Measurements from ENCODE around the gene STRA6.

The STRA6 gene

DNA sequence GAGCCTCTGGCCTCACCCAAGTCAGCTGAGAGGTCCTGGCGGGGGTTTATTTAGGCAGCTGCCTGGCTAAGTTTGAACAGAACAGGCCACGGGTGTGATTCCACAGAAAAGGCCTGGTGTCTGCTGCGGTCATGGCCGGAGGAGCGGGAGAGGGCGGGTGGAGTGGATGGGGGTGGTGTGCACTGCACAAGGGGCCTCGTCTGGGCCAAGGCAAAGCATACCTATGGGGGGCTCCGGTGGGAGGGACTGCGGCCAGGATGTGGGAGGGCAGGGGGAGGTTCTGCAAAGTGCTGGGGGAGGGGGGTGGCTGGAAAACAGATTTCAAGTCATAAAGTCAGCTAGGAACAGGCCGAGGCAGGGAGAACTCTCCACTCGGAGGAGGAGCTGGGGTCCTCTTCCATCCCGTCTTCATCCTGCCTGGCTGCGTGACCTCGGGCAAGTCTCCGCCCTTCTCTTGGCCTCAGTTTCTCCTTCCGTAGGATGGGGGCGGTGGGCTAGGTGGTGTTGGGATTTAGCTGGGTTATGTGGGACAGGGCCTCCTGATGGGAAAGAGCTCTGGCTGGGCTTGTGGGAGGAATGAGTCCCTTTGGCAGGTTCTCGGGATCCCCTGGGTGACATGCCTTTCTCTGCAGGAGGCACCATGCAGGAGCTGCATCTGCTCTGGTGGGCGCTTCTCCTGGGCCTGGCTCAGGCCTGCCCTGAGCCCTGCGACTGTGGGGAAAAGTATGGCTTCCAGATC is 28.2 kb downstream of the STRA6 start:
- H3K9me3 ChIP-seq (ENCODE audit: control extremely low read depth in 1 of 5, control insufficient read depth in 4 of 5, insufficient read depth in 2 of 5, low read depth in 1 of 5, low read length in 4 of 5): no peaks in the 10 kb centered on the region
- peaks cover 0 to 6% (median 2%) of the 10 kb centered on the region in 4 experiments for H3K4me1 ChIP-seq (ENCODE audit: control extremely low read depth in 1 of 4, control insufficient read depth in 4 of 4, insufficient read depth in 4 of 4, low read length in 3 of 4)
- H3K36me3 ChIP-seq (ENCODE audit: control insufficient read depth in 4 of 4, insufficient read depth in 4 of 4, low read length in 3 of 4): no peaks in the 10 kb centered on the region
- H3K4me3 ChIP-seq (ENCODE audit: control insufficient read depth in 1 of 7, extremely low read depth in 1 of 7, insufficient read depth in 4 of 7, low read depth in 2 of 7, low read length in 6 of 7): no peak overlapping the region
- no peak overlapping the region for H3K27ac ChIP-seq (ENCODE audit: insufficient read depth in 1 of 2, low read depth in 1 of 2, low read length in 2 of 2, poor library complexity in 1 of 2, severe bottlenecking in 2 of 2)
- ChIA-PET CTCF (no interaction called here), POLR2A (no interaction called here)
- no peak for DNase-seq
- 94% methylated on average over 17 of the region's 20 CpGs for WGBS (ENCODE audit: insufficient coverage)
- H3K27me3 ChIP-seq (replicated peaks in 2 of 5; ENCODE audit: control insufficient read depth in 4 of 5, insufficient read depth in 5 of 5, low read length in 4 of 5): peaks cover 0 to 2% (median 0%) of the 10 kb centered on the region in 5 experiments

DNA sequence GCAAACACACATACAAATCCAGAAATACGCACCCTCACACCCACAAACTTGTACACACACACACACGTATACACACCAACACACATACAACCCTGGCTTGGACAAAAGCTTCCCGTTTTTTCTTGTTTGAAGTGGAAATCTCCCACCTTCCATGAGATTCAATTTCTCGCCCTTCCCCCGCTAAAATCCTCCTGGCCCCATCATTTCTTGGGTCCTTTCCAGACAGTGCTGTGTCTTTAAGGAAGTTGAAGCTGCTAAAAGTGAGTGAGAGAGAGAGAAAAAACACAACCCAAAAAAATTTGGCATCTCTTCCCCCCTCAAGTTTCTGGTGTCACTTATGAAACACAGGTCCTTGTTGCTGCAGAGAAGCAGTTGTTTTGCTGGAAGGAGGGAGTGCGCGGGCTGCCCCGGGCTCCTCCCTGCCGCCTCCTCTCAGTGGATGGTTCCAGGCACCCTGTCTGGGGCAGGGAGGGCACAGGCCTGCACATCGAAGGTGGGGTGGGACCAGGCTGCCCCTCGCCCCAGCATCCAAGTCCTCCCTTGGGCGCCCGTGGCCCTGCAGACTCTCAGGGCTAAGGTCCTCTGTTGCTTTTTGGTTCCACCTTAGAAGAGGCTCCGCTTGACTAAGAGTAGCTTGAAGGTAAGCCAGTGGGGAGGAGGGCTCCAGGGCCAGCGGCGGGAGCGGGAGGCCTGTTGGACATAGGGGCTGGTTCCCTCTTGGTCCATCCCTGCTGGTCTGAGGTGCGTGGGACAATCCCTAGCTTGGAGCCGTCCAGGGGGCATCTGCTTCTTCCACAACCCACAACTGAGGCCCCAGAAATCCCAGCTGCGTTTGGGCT is 29.0 kb downstream of the STRA6 start, which contains the start of gene ISLR:
ISLR (plus strand) TSS at position 331 of the 839 bp plus-strand sequence. CDS start 1,149 bp downstream, outside the sequence.
- 87% methylated on average over 10 of the region's 20 CpGs for WGBS (ENCODE audit: insufficient coverage)
- peaks cover 0 to 5% (median 0%) of the 10 kb centered on the region in 5 experiments for H3K27me3 ChIP-seq (replicated peaks in 2 of 5; ENCODE audit: control insufficient read depth in 4 of 5, insufficient read depth in 5 of 5, low read length in 4 of 5)
- no peaks in the 10 kb centered on the region for H3K36me3 ChIP-seq (ENCODE audit: control insufficient read depth in 4 of 4, insufficient read depth in 4 of 4, low read length in 3 of 4)
- no peaks in the 10 kb centered on the region for H3K9me3 ChIP-seq (ENCODE audit: control extremely low read depth in 1 of 5, control insufficient read depth in 4 of 5, insufficient read depth in 2 of 5, low read depth in 1 of 5, low read length in 4 of 5)
- ChIA-PET CTCF (no interaction called here), POLR2A (no interaction called here)
- no peak within 1 kb of the TSS for H3K27ac ChIP-seq (ENCODE audit: insufficient read depth in 1 of 2, low read depth in 1 of 2, low read length in 2 of 2, poor library complexity in 1 of 2, severe bottlenecking in 2 of 2)
- H3K4me1 ChIP-seq (ENCODE audit: control extremely low read depth in 1 of 4, control insufficient read depth in 4 of 4, insufficient read depth in 4 of 4, low read length in 3 of 4): peaks cover 0 to 6% (median 2%) of the 10 kb centered on the region in 4 experiments
- H3K4me3 ChIP-seq (ENCODE audit: control insufficient read depth in 1 of 7, extremely low read depth in 1 of 7, insufficient read depth in 4 of 7, low read depth in 2 of 7, low read length in 6 of 7): no peak within 1 kb of the TSS
- peak; percentile 6 to 15 (median 13) for DNase-seq

DNA sequence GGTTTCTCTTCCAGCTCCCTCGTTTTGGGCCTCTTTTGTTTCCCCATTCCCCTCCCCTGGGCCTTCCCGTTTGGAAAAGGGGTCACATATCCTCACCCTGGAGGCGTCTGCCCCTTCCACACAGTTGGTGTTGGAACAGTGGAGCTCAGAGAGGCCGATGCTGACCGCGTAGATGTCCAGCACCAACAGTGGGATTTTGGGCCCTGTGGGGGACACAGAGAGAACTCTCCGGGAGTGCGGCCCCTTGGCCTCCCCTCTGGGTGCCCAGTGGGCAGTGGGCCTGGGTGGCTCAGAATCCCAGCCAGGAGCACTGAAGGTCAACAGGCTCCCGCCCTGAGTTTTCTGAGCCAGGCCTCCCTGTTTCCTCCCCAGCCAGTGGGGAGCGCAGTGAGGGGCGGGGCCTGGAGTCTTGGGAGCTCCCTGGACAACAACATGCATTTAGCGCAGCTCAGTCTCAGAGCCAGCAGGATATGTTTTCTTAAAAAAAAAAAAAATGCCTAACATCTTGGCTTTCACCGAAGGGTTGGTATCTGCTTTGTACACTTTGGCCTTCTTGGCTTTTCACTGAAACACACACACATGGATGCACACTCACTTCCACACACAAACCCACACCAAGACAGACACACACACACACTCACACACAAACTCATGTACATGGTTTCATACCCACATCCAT is 29.7 kb downstream of the STRA6 start:
- H3K9me3 ChIP-seq (ENCODE audit: control extremely low read depth in 1 of 5, control insufficient read depth in 4 of 5, insufficient read depth in 2 of 5, low read depth in 1 of 5, low read length in 4 of 5): no peaks in the 10 kb centered on the region
- no peak overlapping the region for H3K4me3 ChIP-seq (ENCODE audit: control insufficient read depth in 1 of 7, extremely low read depth in 1 of 7, insufficient read depth in 4 of 7, low read depth in 2 of 7, low read length in 6 of 7)
- POLR2A ChIA-PET: no interaction called here
- CTCF ChIA-PET: interaction anchor here (0.6 kb wide), 1 partner anchor 146 kb away, joined by 3 read pairs; no protein-coding TSS in a partner anchor
- 95% methylated on average over 12 of the region's 13 CpGs for WGBS (ENCODE audit: insufficient coverage)
- no peak for DNase-seq
- no peak overlapping the region for H3K27ac ChIP-seq (ENCODE audit: insufficient read depth in 1 of 2, low read depth in 1 of 2, low read length in 2 of 2, poor library complexity in 1 of 2, severe bottlenecking in 2 of 2)
- peaks cover 0 to 6% (median 2%) of the 10 kb centered on the region in 4 experiments for H3K4me1 ChIP-seq (ENCODE audit: control extremely low read depth in 1 of 4, control insufficient read depth in 4 of 4, insufficient read depth in 4 of 4, low read length in 3 of 4)
- peaks cover 0 to 3% (median 0%) of the 10 kb centered on the region in 5 experiments for H3K27me3 ChIP-seq (replicated peaks in 2 of 5; ENCODE audit: control insufficient read depth in 4 of 5, insufficient read depth in 5 of 5, low read length in 4 of 5)
- no peaks in the 10 kb centered on the region for H3K36me3 ChIP-seq (ENCODE audit: control insufficient read depth in 4 of 4, insufficient read depth in 4 of 4, low read length in 3 of 4)

DNA sequence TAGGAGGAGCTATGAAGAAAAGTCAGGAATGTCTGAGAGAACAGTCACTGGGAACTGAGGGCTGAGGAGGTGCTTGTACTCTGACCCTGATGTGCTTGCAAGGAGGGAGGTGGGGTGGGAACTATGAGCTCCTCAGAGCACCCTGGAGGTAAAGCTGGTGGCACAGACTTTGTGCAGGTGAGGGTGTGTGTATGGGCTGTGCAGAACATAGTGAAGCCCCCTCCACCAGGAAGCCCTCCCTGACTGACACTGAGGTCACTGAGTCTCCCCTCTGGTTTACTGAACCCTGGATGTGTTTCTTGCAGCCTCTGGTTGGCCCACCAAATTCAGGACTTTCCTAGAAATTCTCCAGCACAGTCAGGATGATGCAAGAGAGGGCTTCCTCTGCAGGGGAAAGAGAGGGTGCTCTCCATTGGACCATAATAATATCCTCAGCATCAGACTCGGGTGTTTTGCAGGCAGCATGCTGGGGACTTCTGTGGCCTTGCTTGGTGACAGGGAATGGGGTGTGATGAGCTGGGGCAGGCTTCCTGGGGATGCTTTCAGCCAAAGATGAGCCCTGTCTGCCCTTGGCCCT is 30.5 kb downstream of the STRA6 start:
- H3K4me1 ChIP-seq (ENCODE audit: control extremely low read depth in 1 of 4, control insufficient read depth in 4 of 4, insufficient read depth in 4 of 4, low read length in 3 of 4): peaks cover 0 to 6% (median 2%) of the 10 kb centered on the region in 4 experiments
- H3K4me3 ChIP-seq (ENCODE audit: control insufficient read depth in 1 of 7, extremely low read depth in 1 of 7, insufficient read depth in 4 of 7, low read depth in 2 of 7, low read length in 6 of 7): no peak overlapping the region
- no peak for DNase-seq
- ChIA-PET CTCF (interaction anchor here (0.6 to 1.3 kb wide), 2 partner anchors 111 to 147 kb away, joined by 3 read pairs; no protein-coding TSS in a partner anchor), POLR2A (no interaction called here)
- no CpG with 5 or more reads among the region's 1 CpG for whole genome bisulfite sequencing (ENCODE audit: insufficient coverage)
- no peaks in the 10 kb centered on the region for H3K36me3 ChIP-seq (ENCODE audit: control insufficient read depth in 4 of 4, insufficient read depth in 4 of 4, low read length in 3 of 4)
- H3K27me3 ChIP-seq (replicated peaks in 2 of 5; ENCODE audit: control insufficient read depth in 4 of 5, insufficient read depth in 5 of 5, low read length in 4 of 5): peaks cover 0 to 3% (median 0%) of the 10 kb centered on the region in 5 experiments
- H3K9me3 ChIP-seq (ENCODE audit: control extremely low read depth in 1 of 5, control insufficient read depth in 4 of 5, insufficient read depth in 2 of 5, low read depth in 1 of 5, low read length in 4 of 5): no peaks in the 10 kb centered on the region
- no peak overlapping the region for H3K27ac ChIP-seq (ENCODE audit: insufficient read depth in 1 of 2, low read depth in 1 of 2, low read length in 2 of 2, poor library complexity in 1 of 2, severe bottlenecking in 2 of 2)

DNA sequence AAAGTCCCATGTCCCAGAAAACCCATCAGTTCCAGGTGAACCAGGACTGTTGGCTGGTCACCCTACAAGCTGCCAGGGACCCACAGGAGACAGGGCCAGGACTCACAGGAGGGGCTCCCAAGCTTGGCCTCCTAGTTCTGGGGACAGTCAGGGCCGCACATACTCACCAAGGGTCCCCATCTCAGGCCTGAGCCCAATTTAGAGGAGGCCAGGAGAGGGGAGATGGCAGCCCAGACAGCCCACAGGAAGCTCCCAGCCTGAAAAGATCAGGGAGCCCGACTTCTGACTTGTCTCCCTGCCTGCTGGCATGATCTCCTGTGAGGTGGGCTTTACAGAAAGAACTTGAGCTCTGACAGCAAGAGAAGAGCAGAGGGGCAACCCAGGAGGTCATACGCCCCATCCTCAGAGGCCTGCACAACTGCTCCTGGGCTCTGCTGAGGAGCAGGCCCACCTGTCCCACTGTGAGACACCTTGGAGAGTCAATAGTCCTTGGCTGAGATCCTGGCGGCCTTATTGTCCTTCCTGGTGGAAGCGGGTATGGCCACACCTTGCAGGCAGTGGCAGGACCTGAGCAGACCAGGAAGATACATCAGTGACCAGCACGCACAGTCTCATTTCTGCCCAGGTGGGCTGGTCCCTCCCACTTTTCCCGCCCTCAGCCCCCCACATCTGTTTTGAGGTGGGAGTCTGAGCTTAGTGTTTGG is 31.6 kb downstream of the STRA6 start:
- WGBS (ENCODE audit: insufficient coverage): 88% methylated on average over 5 of the region's 7 CpGs
- DNase-seq: no peak
- no peaks in the 10 kb centered on the region for H3K36me3 ChIP-seq (ENCODE audit: control insufficient read depth in 4 of 4, insufficient read depth in 4 of 4, low read length in 3 of 4)
- H3K9me3 ChIP-seq (ENCODE audit: control extremely low read depth in 1 of 5, control insufficient read depth in 4 of 5, insufficient read depth in 2 of 5, low read depth in 1 of 5, low read length in 4 of 5): no peaks in the 10 kb centered on the region
- no peak overlapping the region for H3K4me3 ChIP-seq (ENCODE audit: control insufficient read depth in 1 of 7, extremely low read depth in 1 of 7, insufficient read depth in 4 of 7, low read depth in 2 of 7, low read length in 6 of 7)
- ChIA-PET POLR2A (no interaction called here), CTCF (interaction anchor here (1.3 kb wide), 1 partner anchor 112 kb away, joined by 3 read pairs; no protein-coding TSS in a partner anchor)
- peaks cover 0 to 3% (median 0%) of the 10 kb centered on the region in 5 experiments for H3K27me3 ChIP-seq (replicated peaks in 2 of 5; ENCODE audit: control insufficient read depth in 4 of 5, insufficient read depth in 5 of 5, low read length in 4 of 5)
- no peak overlapping the region for H3K27ac ChIP-seq (ENCODE audit: insufficient read depth in 1 of 2, low read depth in 1 of 2, low read length in 2 of 2, poor library complexity in 1 of 2, severe bottlenecking in 2 of 2)
- H3K4me1 ChIP-seq (ENCODE audit: control extremely low read depth in 1 of 4, control insufficient read depth in 4 of 4, insufficient read depth in 4 of 4, low read length in 3 of 4): peaks cover 0 to 6% (median 2%) of the 10 kb centered on the region in 4 experiments

DNA sequence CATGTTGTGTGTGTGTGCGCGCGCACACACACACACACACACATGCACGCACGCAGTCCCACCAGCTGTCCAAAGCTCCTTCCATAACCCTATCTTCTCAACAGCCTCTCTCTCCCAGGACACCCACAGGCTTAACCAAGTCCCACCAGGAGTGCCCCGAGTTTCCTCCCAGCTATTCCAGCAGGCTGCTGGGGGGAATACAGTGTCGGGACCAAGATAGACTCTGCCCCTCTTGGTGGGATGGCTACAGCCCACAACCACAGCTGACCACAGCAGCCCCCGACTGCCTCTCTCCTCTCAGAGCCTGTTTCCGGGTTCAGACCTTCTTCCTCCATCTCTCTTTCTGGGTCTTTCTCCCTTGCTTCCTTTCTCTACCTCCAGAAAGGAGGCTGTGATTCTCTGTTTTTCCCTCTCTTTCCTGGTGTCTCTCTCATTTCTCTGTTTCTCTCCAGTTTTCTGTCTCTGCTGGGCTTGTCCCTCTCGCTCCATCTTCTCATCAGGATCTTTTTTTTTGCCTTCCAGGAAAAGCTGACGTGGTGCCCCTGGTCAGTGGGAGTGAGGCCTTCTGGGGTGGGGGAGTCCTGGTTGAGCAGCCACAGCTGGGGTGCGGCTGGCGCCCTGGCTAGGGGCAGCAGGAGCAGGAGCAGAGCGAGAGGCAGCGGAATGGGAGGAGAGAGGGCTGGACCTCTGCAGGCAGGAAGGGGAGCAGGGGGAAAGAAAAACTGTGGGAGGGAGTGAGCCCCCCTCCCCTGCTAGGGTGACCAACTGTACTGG is 32.3 kb downstream of the STRA6 start:
- peaks cover 0 to 6% (median 2%) of the 10 kb centered on the region in 4 experiments for H3K4me1 ChIP-seq (ENCODE audit: control extremely low read depth in 1 of 4, control insufficient read depth in 4 of 4, insufficient read depth in 4 of 4, low read length in 3 of 4)
- H3K9me3 ChIP-seq (ENCODE audit: control extremely low read depth in 1 of 5, control insufficient read depth in 4 of 5, insufficient read depth in 2 of 5, low read depth in 1 of 5, low read length in 4 of 5): no peaks in the 10 kb centered on the region
- H3K27me3 ChIP-seq (replicated peaks in 2 of 5; ENCODE audit: control insufficient read depth in 4 of 5, insufficient read depth in 5 of 5, low read length in 4 of 5): peaks cover 0 to 3% (median 0%) of the 10 kb centered on the region in 5 experiments
- ChIA-PET POLR2A (no interaction called here), CTCF (interaction anchor here (0.8 to 1.3 kb wide), 2 partner anchors 15 to 112 kb away, joined by 3 read pairs; no protein-coding TSS in a partner anchor)
- 88% methylated on average over 13 of the region's 15 CpGs for WGBS (ENCODE audit: insufficient coverage)
- no peak overlapping the region for H3K4me3 ChIP-seq (ENCODE audit: control insufficient read depth in 1 of 7, extremely low read depth in 1 of 7, insufficient read depth in 4 of 7, low read depth in 2 of 7, low read length in 6 of 7)
- DNase-seq: no peak
- H3K36me3 ChIP-seq (ENCODE audit: control insufficient read depth in 4 of 4, insufficient read depth in 4 of 4, low read length in 3 of 4): no peaks in the 10 kb centered on the region
- no peak overlapping the region for H3K27ac ChIP-seq (ENCODE audit: insufficient read depth in 1 of 2, low read depth in 1 of 2, low read length in 2 of 2, poor library complexity in 1 of 2, severe bottlenecking in 2 of 2)

Data from common myeloid progenitor, CD34-positive (primary cell).